ENCODE measurements around the gene SCYL1. TPM values are rescaled to one million over a fixed set of nuclear protein-coding genes. Genes with fewer than 3 reads are reported as not detected.

SCYL1 gene
- total RNA-seq, 1 experiment from 2014 or later: 54.7 TPM

DNA sequence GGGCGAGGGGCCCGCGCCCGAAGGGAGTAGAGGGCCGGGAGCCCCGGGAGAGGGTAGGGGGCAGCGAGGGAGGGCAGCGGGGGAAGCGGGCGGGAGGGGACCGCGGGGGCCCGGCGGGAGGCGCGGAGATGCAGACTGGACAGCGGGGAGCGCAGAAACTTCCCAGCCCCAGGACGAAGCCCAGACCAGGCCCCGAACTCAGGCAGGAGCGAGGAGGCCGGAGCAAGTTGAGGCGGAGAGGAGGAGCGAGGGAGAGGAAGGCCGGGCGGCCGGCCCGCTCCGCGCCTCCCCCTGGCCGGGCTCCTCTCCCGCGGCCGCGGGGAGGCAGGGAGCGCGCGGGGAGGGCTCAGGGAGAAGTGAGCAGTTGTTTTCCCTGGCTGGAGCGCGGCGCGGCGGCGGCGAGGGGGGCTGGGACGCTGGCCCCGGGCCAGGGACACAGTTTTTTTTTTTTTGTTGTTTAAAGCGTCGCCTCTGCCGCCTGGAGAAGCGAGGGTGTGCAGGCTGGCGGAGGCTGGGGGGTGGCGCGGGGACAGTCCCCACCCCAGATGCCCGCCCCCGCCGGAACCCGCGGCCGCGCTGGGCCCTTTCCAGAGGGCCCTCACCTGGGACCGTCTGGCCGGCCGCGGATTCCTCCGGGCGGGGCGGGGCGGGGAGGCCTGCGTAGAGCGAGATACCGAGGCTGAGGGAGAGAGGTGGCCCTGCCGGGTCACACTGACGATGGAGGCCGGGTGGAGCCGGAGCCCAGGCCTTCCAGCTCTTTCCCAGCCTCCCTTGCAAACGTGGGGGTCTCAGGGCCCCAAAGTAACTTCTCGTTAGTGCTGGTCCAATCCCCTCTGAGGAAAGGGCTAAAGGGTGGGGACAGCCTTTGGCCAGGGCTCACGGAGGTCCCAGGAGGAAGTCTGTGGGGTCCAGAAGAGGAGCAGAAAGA lies 33.4 kb downstream of the SCYL1 start, which contains the start of gene LTBP3:
TSS of gene LTBP3 (minus strand) at position 358 of the 928 bp plus-strand sequence. CDS start 400 bp downstream, outside the sequence.
- Histone ChIP-seq H3K4me1 (ENCODE audit: insufficient read depth, low read length) (peaks cover 9% of the 10 kb centered on the region; the same call in 1 of the 2 replicates), H3K79me1 (ENCODE audit: insufficient read depth, low read depth, low read length, poor library complexity, severe bottlenecking) (no peaks in the 10 kb centered on the region), H4K91ac (ENCODE audit: insufficient read length, low read depth, low read length) (no peak within 1 kb of the TSS), H3K56ac (ENCODE audit: insufficient read length, low read depth, low read length) (no peak within 1 kb of the TSS), H2AFZ (ENCODE audit: low read length) (no peak within 1 kb of the TSS), H3K9ac (ENCODE audit: extremely low read depth, insufficient read length, low read length) (no peak within 1 kb of the TSS), H4K5ac (ENCODE audit: insufficient read length, low read depth, low read length) (no peak within 1 kb of the TSS), H4K8ac (replicated peaks; ENCODE audit: insufficient read length, low read depth, low read length) (no peak within 1 kb of the TSS), H3K9me3 (ENCODE audit: control insufficient read depth, low read depth, low read length) (no peaks in the 10 kb centered on the region), H2AK5ac (ENCODE audit: insufficient read length, low read length) (no peak within 1 kb of the TSS), H3K4ac (ENCODE audit: low read depth, low read length) (no peak within 1 kb of the TSS), H2BK5ac (ENCODE audit: insufficient read length, low read length) (no peak within 1 kb of the TSS), H2BK15ac (ENCODE audit: low read depth, low read length) (no peak within 1 kb of the TSS; the same call in 1 of the 2 replicates), H3K4me2 (ENCODE audit: insufficient read depth, insufficient read length, low read length) (peak within 1 kb of the TSS; percentile 36), H3T11ph (ENCODE audit: low read length) (no peak within 1 kb of the TSS), H2BK120ac (ENCODE audit: low read depth, low read length, poor library complexity, severe bottlenecking) (no peak within 1 kb of the TSS), H3K23me2 (ENCODE audit: insufficient read length, low read depth, low read length, poor library complexity, severe bottlenecking) (no peaks in the 10 kb centered on the region), H3K27ac (ENCODE audit: insufficient read length, low read depth, low read length) (no peak within 1 kb of the TSS), H4K20me1 (ENCODE audit: control insufficient read depth, insufficient read depth, insufficient read length) (no peaks in the 10 kb centered on the region), H3K14ac (ENCODE audit: insufficient read depth, low read length) (peak within 1 kb of the TSS; percentile 50), H2BK20ac (ENCODE audit: low read depth, low read length, poor library complexity, severe bottlenecking) (no peak within 1 kb of the TSS), H3K27me3 (ENCODE audit: insufficient read depth, low read length) (no peaks in the 10 kb centered on the region; the same call in 1 of the 2 replicates), H2BK12ac (ENCODE audit: insufficient read length, low read depth, low read length) (no peak within 1 kb of the TSS), H3K23ac (ENCODE audit: insufficient read length, low read depth, low read length) (no peak within 1 kb of the TSS), H3K18ac (ENCODE audit: insufficient read length, low read depth, low read length) (peak within 1 kb of the TSS; percentile 1), H3K79me2 (ENCODE audit: insufficient read depth, low read length) (no peaks in the 10 kb centered on the region)
- peak within 1 kb of the TSS; percentile 60 to 84 for H3K4me3 Mint-ChIP-seq
- H3K9me3 Mint-ChIP-seq: no peaks in the 10 kb centered on the region
- H3K27ac Mint-ChIP-seq: no peak within 1 kb of the TSS
- DNase-seq: peak; percentile 71
- WGBS (ENCODE audit: extremely low coverage, insufficient read length, low lambda C conversion rate): no CpG with 5 or more reads among the region's 79 CpGs
- H3K27me3 Mint-ChIP-seq (ENCODE audit: low read depth): peaks cover 46% of the 10 kb centered on the region
- TF ChIP-seq, protein P1, sequence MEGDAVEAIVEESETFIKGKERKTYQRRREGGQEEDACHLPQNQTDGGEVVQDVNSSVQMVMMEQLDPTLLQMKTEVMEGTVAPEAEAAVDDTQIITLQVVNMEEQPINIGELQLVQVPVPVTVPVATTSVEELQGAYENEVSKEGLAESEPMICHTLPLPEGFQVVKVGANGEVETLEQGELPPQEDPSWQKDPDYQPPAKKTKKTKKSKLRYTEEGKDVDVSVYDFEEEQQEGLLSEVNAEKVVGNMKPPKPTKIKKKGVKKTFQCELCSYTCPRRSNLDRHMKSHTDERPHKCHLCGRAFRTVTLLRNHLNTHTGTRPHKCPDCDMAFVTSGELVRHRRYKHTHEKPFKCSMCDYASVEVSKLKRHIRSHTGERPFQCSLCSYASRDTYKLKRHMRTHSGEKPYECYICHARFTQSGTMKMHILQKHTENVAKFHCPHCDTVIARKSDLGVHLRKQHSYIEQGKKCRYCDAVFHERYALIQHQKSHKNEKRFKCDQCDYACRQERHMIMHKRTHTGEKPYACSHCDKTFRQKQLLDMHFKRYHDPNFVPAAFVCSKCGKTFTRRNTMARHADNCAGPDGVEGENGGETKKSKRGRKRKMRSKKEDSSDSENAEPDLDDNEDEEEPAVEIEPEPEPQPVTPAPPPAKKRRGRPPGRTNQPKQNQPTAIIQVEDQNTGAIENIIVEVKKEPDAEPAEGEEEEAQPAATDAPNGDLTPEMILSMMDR (conservative IDR thresholded peaks at IDR 0.05): no peak
- H3K36me3 Mint-ChIP-seq (ENCODE audit: insufficient read depth in 1 of 3, low read depth in 3 of 3): no peaks in the 10 kb centered on the region
- H3K4me1 Mint-ChIP-seq: peaks cover 46 to 63% of the 10 kb centered on the region in 2 experiments
